PFSK-1 (cell line): ENCODE measurements around the gene TM4SF4.

Experiments used
- FOXP2 ChIP-seq: optimal IDR thresholded peaks from 2 replicates; pipeline ENCODE3; 2011; ENCODE audit warnings: borderline replicate concordance, control low read depth, inconsistent platforms; ENCODE audit not compliant: insufficient read depth; ENCODE audit errors: extremely low read length, extremely low read depth
- POLR2AphosphoS5 ChIP-seq: IDR thresholded peaks from 2 replicates; pipeline ENCODE4 v1.6.1; 2012; ENCODE audit warnings: low read depth, mild to moderate bottlenecking, control low read depth, low read length, moderate library complexity
- SIN3A ChIP-seq: IDR thresholded peaks from 2 replicates; pipeline ENCODE4 v1.6.1; 2012; ENCODE audit warnings: mild to moderate bottlenecking, low read length, moderate library complexity, borderline replicate concordance; ENCODE audit not compliant: insufficient read depth
- TAF1 ChIP-seq: IDR thresholded peaks from 2 replicates; pipeline ENCODE4 v1.6.1; 2012; ENCODE audit warnings: low read length, control low read depth, borderline replicate concordance; ENCODE audit not compliant: insufficient read depth
- TF ChIP-seq, protein P1 (sequence below), 2 experiments: IDR thresholded peaks; 2 replicates each; pipeline versions ENCODE4 v1.6.1 to v1.8.0; 2011 to 2012; ENCODE audit warnings: low read depth in 2 of 2, low read length in 2 of 2, control low read depth in 1 of 2, inconsistent platforms in 1 of 2, mild to moderate bottlenecking in 1 of 2, moderate library complexity in 1 of 2; ENCODE audit not compliant: insufficient read depth in 1 of 2

DNA sequence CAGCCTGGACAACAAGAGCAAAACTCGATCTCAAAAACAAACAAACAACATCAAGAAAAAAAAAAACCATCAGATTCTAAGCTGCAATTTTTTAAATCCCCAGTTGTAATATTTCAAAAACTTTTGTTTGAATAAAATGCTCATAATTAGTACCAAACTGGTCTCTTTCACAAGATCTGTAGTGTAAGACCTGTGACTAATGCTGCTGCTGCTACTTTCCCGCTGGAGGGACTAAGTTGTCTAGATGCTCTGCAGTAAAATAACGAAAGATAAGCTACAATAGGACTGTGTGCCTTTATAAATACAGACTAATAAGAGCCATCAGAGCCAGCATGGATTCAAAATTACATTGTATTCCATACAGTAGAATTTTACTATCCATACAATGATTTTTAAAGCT, 45.4 kb downstream of the TM4SF4 start:
- no peak for TF ChIP-seq POLR2AphosphoS5
- no peak for TF ChIP-seq SIN3A
- TF ChIP-seq TAF1: no peak
- TF ChIP-seq FOXP2: no peak
- TF ChIP-seq, protein P1, sequence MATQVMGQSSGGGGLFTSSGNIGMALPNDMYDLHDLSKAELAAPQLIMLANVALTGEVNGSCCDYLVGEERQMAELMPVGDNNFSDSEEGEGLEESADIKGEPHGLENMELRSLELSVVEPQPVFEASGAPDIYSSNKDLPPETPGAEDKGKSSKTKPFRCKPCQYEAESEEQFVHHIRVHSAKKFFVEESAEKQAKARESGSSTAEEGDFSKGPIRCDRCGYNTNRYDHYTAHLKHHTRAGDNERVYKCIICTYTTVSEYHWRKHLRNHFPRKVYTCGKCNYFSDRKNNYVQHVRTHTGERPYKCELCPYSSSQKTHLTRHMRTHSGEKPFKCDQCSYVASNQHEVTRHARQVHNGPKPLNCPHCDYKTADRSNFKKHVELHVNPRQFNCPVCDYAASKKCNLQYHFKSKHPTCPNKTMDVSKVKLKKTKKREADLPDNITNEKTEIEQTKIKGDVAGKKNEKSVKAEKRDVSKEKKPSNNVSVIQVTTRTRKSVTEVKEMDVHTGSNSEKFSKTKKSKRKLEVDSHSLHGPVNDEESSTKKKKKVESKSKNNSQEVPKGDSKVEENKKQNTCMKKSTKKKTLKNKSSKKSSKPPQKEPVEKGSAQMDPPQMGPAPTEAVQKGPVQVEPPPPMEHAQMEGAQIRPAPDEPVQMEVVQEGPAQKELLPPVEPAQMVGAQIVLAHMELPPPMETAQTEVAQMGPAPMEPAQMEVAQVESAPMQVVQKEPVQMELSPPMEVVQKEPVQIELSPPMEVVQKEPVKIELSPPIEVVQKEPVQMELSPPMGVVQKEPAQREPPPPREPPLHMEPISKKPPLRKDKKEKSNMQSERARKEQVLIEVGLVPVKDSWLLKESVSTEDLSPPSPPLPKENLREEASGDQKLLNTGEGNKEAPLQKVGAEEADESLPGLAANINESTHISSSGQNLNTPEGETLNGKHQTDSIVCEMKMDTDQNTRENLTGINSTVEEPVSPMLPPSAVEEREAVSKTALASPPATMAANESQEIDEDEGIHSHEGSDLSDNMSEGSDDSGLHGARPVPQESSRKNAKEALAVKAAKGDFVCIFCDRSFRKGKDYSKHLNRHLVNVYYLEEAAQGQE (IDR thresholded peaks at IDR 0.05; ENCODE audit: insufficient read depth in 1 of 2, low read depth in 2 of 2, low read length in 2 of 2): no peak
